Measurements from ENCODE around the gene BEST1. TPM values are rescaled to one million over a fixed set of nuclear protein-coding genes. Genes with fewer than 3 reads are reported as not detected.

BEST1 gene
- total and polyA plus RNA-seq, 2 donors (not counting 3 experiments of a cell fraction or from before 2014, with no cell fraction given): 0.04 TPM; not detected in 1

DNA sequence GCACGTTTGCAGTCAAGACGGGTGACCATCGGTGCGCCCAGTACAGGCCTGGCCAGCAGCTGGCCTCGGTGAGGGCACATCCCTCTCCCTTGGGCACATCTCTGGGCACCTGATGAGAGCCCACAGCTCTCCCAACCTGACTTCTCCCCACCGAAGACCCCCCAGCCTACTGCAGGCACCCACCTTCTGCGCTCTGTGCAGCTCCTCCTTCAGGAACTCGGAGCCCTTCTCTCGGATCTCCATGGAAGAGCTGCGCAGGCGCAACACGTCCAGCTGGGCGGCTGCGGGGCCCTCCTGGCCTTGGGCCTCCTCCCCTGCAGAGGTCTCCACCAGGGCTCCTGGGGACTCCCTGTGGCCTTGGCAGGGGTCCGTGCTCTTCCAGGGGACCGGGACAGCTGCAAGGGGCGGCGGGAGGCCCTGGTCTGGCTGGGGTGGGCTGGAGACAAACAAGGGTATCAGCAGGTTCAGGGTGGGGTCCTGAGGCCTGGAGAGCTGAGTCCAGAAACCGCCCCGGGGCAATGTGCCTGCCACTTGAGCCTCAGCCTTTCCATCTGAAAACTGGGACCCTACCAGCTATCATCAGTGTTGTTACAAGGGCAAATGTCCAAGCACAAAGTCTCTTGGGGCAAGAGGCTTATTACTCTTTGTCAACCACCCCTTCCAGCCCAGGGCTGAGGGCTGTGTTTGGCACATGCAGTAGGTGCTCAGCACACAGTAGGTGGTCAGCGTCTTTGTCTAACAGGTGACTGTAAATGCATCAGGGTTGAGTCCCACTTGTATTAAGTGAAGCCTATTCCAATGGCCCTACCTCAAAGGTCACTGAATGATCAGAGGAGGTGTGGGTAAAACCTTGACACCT, 42.1 kb upstream of the BEST1 start:
- dilution Hi-C loops (cut with MboI; ENCODE audit: extremely low pct_ligation_motif_present, low sequenced_read_pairs): no loop called here
- Histone ChIP-seq H3K4me2 (ENCODE audit: insufficient read depth, low read length) (no peak overlapping the region), H3K36me3 (ENCODE audit: control insufficient read depth in 2 of 2, extremely low read depth in 1 of 2, insufficient read depth in 2 of 2, low read length in 2 of 2) (no peaks in the 10 kb centered on the region), H3K9me1 (replicated peaks; ENCODE audit: control insufficient read depth, extremely low read depth, insufficient read depth, low read length) (no peaks in the 10 kb centered on the region), H3K27me3 (ENCODE audit: control insufficient read depth in 2 of 2, insufficient read depth in 2 of 2, low read length in 2 of 2) (no peaks in the 10 kb centered on the region), H3K27ac (ENCODE audit: insufficient read depth, low read depth, low read length) (no peak overlapping the region), H3K9ac (replicated peaks; ENCODE audit: extremely low read depth, insufficient read depth, low read length) (no peak overlapping the region), H2AFZ (ENCODE audit: low read depth, low read length) (no peak overlapping the region), H3K79me2 (ENCODE audit: control insufficient read depth, insufficient read depth, low read length) (no peaks in the 10 kb centered on the region), H3K9me3 (replicated peaks; ENCODE audit: control insufficient read depth, insufficient read depth, low read length) (no peaks in the 10 kb centered on the region), H3K4me1 (ENCODE audit: control insufficient read depth, extremely low read depth, insufficient read depth, low read length) (no peaks in the 10 kb centered on the region), H4K20me1 (replicated peaks; ENCODE audit: control insufficient read depth, extremely low read depth, insufficient read depth, low read length) (no peaks in the 10 kb centered on the region), H3K4me3 (replicated peaks in 1 of 3; ENCODE audit: insufficient read depth in 1 of 3, low read depth in 1 of 3, low read length in 3 of 3) (no peak overlapping the region)
- DNase-seq (ENCODE audit: low read depth, low spot score) (no peak), FAIRE-seq (no peak)
- ChIA-PET POLR2A (no interaction called here), CTCF (interaction anchor here (0.9 to 16.0 kb wide), 8 partner anchors 9 to 201 kb away, joined by 3 to 416 read pairs (median 8); no protein-coding TSS in a partner anchor)
- intact Hi-C loops (cut with micrococcal nuclease): no loop called here
- no TSS peak for BruUV-seq (replicated peaks)
- TF ChIP-seq EZH2 (IDR thresholded peaks at IDR 0.05; ENCODE audit: borderline replicate concordance, low read depth, low read length, severe bottlenecking) (no peak), POLR2AphosphoS5 (IDR thresholded peaks at IDR 0.05; ENCODE audit: insufficient read depth, low read depth, low read length) (no peak), MYC (IDR thresholded peaks at IDR 0.05; ENCODE audit: low read depth, low read length) (no peak), POLR2A (IDR thresholded peaks at IDR 0.05; ENCODE audit: low read depth, low read length) (no peak), CTCF (IDR thresholded peaks at IDR 0.05; ENCODE audit: extremely low read depth in 1 of 2, insufficient read depth in 1 of 2, low read depth in 1 of 2, low read length in 2 of 2) (no peak), JUN (IDR thresholded peaks at IDR 0.05; ENCODE audit: borderline replicate concordance, insufficient read depth, insufficient read length, low read depth) (no peak), GATA2 (IDR thresholded peaks at IDR 0.05; ENCODE audit: insufficient read depth, insufficient read length, low read depth, low read length) (no peak), FOS (IDR thresholded peaks at IDR 0.05; ENCODE audit: borderline replicate concordance, insufficient read depth, low read length) (no peak)
- TF ChIP-seq, protein P1, sequence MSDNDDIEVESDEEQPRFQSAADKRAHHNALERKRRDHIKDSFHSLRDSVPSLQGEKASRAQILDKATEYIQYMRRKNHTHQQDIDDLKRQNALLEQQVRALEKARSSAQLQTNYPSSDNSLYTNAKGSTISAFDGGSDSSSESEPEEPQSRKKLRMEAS (IDR thresholded peaks at IDR 0.05; ENCODE audit: insufficient read depth, insufficient read length): no peak
